ENCODE results near the gene NT5C3A. TPM values are rescaled to one million over a fixed set of nuclear protein-coding genes. Genes with fewer than 3 reads are reported as not detected.

The NT5C3A gene
- total RNA-seq, 4 donors from 2014 or later: 37.5 to 101 (median 71.4) TPM

GRCh38 chr7:33070831-33071230, 8.3 kb upstream of the NT5C3A start:
- Histone ChIP-seq H3K9me3 (peaks cover 0 to 12% (median 10%) of the 10 kb centered on the region in 3 donors), H3K27me3 (no peaks in the 10 kb centered on the region), H3K4me3 (no peak overlapping the region), H3K36me3 (no peaks in the 10 kb centered on the region), H3K27ac (no peak overlapping the region), H3K4me1 (peaks cover 10 to 14% of the 10 kb centered on the region in 2 donors)
- in situ Hi-C loops (cut with MboI; ENCODE audit: low sequenced_read_pairs in 4 of 4) (loop anchor here in 2 of 4 donors (25.0 kb wide), 2 partner anchors 109 to 584 kb away; partner anchors contain the start of genes AVL9 (in 1 of the 2), FKBP9 (in 1 of the 2) and LSM5 (in 1 of the 2)), intact Hi-C loops (cut with DNase I; ENCODE audit: low total_unique reads) (no loop called here)
- no peak for DNase-seq
- TF ChIP-seq CTCF (IDR thresholded peaks at IDR 0.05 in 4 of 5, conservative IDR thresholded peaks at IDR 0.05 in 1 of 5) (no peak), POLR2A (IDR thresholded peaks at IDR 0.05) (no peak)
- ATAC-seq: no peak

DNA sequence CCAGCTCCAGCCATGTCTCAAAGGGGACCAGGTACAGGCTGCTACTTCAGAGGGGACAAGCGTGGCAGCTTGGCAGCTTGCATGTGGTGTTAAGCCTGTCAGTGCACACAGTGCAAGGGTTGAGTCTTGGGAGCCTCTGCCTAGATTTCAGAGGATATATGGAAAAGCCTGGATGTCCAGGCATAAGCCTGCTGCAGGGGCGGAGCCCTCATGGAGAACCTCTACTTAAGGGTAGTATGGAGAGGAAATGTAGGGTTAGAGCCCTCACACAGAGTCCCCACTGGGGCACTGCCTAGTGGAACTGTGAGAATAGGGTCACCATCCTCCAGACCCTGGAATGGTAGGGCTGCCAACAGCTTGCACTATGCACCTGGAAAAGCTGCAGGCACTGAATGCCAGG, 7.7 kb upstream of the NT5C3A start:
- H3K4me1 ChIP-seq: peaks cover 10 to 14% of the 10 kb centered on the region in 2 donors
- intact Hi-C loops (cut with DNase I; ENCODE audit: low total_unique reads) (no loop called here), in situ Hi-C loops (cut with MboI; ENCODE audit: low sequenced_read_pairs in 4 of 4) (loop anchor here in 2 of 4 donors (25.0 kb wide), 2 partner anchors 108 to 583 kb away; partner anchors contain the start of genes AVL9 (in 1 of the 2), FKBP9 (in 1 of the 2) and LSM5 (in 1 of the 2))
- TF ChIP-seq POLR2A (IDR thresholded peaks at IDR 0.05) (no peak), CTCF (IDR thresholded peaks at IDR 0.05 in 4 of 5, conservative IDR thresholded peaks at IDR 0.05 in 1 of 5) (no peak)
- H3K4me3 ChIP-seq: no peak overlapping the region
- DNase-seq (no peak), ATAC-seq (no peak)
- no peaks in the 10 kb centered on the region for H3K36me3 ChIP-seq
- H3K9me3 ChIP-seq: peaks cover 0 to 12% (median 11%) of the 10 kb centered on the region in 3 donors
- no peaks in the 10 kb centered on the region for H3K27me3 ChIP-seq
- H3K27ac ChIP-seq: no peak overlapping the region

DNA sequence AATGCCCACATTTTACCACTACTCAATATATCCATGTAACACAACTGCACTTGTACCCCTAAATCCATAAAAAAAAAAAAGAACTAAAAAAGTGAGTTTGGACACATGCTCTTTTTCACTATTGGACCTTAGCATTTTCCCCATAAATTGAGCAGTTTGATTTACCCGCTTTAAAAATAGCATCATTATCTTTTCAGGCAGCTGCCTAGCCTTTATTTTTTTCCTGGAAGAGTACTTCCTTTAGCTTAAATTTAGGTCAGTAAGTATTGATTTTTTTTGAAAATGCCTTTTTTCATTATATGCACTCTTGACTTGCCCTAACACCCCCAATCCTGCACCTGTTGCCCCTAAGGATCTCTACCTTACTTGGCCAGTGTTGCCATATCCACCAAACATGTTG, 5.3 kb upstream of the NT5C3A start:
- H3K36me3 ChIP-seq: no peaks in the 10 kb centered on the region
- ATAC-seq (no peak), DNase-seq (no peak)
- in situ Hi-C loops (cut with MboI; ENCODE audit: low sequenced_read_pairs in 4 of 4) (loop anchor here in 2 of 4 donors (25.0 kb wide), 2 partner anchors 106 to 581 kb away; partner anchors contain the start of genes AVL9 (in 1 of the 2), FKBP9 (in 1 of the 2) and LSM5 (in 1 of the 2)), intact Hi-C loops (cut with DNase I; ENCODE audit: low total_unique reads) (no loop called here)
- peaks cover 11 to 20% of the 10 kb centered on the region in 2 donors for H3K4me1 ChIP-seq
- no peak overlapping the region for H3K4me3 ChIP-seq
- TF ChIP-seq CTCF (IDR thresholded peaks at IDR 0.05 in 4 of 5, conservative IDR thresholded peaks at IDR 0.05 in 1 of 5): no peak
- no peak for TF ChIP-seq POLR2A (IDR thresholded peaks at IDR 0.05)
- peaks cover 0 to 12% (median 11%) of the 10 kb centered on the region in 3 donors for H3K9me3 ChIP-seq
- no peaks in the 10 kb centered on the region for H3K27me3 ChIP-seq
- H3K27ac ChIP-seq: peak overlapping the region in 1 of 4 donors; percentile 14

DNA sequence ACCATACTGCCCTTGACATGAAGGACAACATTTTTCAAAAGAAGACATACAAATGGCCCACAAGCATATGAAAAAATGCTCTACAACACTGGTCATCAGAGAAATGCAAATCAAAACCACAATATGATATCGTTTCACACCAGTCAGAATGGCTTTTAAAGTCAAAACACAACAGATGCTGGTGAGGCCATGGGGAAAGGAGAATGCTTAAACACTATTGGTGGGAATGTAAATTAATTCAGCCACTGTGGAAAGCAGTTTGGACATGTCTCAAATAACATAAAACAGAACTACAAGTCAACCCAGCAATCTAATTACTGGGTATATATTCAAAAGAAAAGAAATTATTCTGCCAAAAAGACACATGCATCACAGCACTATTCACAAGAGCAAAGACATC, 4.2 kb upstream of the NT5C3A start:
- DNase-seq (no peak), ATAC-seq (no peak)
- Histone ChIP-seq H3K27me3 (no peaks in the 10 kb centered on the region), H3K4me3 (no peak overlapping the region), H3K36me3 (no peaks in the 10 kb centered on the region), H3K27ac (no peak overlapping the region), H3K4me1 (peaks cover 9 to 15% of the 10 kb centered on the region in 2 donors), H3K9me3 (peaks cover 0 to 12% (median 11%) of the 10 kb centered on the region in 3 donors)
- intact Hi-C loops (cut with DNase I; ENCODE audit: low total_unique reads) (no loop called here), in situ Hi-C loops (cut with MboI; ENCODE audit: low sequenced_read_pairs in 4 of 4) (loop anchor here in 2 of 4 donors (25.0 kb wide), 2 partner anchors 104 to 579 kb away; partner anchors contain the start of genes AVL9 (in 1 of the 2), FKBP9 (in 1 of the 2) and LSM5 (in 1 of the 2))
- no peak for TF ChIP-seq CTCF (IDR thresholded peaks at IDR 0.05 in 4 of 5, conservative IDR thresholded peaks at IDR 0.05 in 1 of 5)
- TF ChIP-seq POLR2A (IDR thresholded peaks at IDR 0.05): no peak

All from gastrocnemius medialis (tissue), 4 donors.